NCI-H2107 treated with DMSO at 0.1 percent for 48 hours (cell line): ENCODE measurements around the gene ADAM12.

Experiments used
- DNase-seq: peaks from one replicate; lab custom pipeline; 2025; ENCODE audit not compliant: unreplicated experiment; lab: John Stamatoyannopoulos, UW

Gene ADAM12

DNA sequence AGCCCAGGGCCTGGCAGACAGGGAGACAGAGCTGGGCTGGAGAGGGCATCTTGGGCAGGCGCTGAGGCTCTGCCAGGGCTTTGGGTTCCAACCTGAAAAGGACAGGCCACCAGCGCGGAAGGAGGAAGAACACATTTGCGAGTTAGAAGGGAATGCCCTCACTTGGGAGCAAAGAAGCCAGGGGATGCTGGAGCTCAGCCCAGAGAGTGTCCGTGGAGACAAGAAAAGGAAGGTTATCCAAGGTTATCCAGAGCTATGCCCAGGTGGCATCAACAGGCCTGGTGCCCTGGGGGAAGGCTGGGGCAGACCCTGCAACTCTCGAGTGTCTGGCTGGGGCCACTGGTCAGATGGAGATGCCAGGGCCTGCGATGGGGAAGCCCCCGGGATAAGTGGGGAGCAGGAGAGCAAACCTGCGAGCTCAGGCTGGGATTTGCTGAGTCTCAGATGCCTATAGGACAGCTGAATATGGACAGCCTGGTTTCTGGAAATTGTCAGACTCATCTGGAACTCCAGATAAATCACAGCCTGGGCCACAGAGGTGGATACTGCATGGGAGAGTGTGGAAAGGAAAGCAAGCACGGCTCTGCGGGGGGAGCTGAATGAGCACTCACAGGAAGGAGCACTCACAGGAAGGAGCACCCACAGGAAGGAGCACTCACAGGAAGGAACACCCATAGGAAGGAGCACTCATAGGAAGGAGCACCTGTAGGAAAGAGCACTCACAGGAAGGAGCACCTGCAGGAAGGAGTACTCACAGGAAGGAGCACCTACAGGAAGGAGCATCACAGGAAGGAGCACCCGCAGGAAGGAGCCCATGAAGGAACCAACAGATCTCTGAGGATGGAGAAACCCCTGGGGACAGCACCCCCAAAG lies 152.1 kb downstream of the ADAM12 start:
- no peak for DNase-seq

DNA sequence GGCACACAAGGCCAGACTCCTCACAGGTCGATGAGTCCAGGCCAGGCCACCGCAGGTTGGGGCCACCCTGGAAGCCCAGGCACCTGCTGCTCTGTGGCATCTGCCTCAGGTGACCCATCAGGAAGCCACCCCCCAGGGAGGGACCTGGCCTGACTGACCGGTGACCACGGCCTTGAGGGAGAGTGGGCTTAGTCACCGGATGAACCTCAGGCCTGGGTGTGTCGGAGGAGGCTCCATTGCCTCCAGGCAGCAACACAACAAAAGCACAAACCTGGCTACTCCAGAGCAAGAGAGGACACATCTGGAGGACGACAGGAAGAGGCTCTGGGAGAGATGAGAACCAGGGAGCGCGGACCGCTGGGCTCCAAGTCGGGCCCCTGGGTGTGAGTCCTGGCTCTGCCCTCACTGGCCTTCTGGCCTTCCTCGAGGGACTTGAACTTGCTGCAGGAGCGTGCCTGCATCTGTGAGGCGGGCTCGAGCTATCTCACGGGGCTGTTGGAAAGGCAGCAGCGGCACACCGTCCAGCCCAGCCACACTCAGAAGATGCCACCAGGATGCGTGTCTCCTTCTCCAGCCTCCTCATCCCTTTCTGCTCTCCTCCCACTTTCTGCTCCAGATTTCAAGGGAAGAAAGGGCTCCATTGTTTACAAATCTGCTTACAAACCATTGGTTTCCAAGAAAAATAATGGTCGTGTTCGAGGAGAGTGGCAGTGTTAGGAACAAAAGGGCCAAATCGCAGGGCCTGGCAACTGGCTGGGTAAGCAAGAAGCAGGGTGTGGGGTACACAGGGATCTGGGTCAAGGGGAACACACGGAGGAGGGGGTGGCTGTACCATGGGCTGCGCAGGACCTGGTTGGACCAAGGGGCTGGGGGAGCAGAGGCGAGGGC lies 152.9 kb downstream of the ADAM12 start:
- DNase-seq = no peak

DNA sequence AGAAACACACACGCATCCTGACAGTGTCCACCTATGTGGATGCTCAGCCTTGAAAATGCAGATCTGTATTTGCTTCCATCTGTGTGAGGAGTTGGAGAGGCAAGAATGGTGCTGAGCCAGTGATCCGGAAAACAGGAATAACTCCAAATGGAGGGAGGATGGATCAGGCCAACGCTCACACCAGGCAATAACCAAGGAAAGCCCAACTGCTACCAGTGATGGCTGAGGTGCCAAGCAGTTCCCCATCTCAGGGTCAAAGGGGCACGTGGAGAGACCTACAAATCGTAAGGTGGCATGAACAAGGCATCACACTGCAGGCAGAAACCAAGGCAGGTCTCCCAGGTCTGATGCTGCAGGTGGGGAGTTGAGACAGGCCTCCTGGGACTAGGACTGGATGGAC lies 153.6 kb downstream of the ADAM12 start:
- no peak for DNase-seq

DNA sequence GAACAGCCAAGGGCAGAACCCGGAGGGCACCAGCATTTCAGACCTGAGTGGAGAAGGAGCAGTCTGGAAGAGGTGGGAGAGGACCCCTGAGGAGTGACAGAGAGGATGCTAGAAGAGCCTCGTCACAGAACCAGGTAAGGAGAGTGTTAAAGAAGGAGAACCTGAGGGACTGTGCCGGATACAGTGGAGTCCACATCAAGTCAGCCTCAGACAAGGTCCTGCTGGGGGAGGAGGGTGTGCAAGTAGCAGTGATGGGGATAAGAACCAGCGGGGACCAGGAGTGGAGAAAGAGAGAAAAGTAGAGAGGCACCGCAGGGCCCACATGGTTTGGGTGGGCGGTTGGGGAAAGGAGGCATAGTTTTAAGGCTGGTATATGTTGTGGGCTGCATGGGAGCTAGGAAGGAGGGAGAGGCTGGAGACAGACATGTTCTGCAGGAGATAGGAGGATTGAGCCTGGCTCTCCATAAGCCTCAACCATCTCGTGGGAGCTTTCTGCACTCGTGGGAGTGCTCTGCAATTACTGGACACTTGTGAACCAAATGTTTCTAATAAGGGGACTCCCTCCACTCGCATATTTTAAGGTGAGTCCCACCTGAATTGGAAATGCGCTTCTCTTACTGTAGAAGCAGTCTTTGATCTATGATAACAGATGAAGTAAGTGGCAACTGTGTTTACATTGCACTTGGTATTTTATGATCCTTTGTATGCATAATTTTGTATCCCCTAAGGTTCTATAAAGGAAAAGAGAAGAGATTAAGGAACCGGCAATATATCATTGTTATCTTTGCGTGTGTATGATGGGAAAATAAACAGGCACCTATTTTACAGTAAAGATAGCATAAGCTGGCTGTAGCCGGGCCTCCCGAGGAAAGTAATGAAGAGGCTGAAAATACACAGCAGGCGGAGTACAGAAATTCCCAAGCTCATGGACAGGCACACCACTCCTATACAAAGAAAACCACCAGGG lies 154.8 kb downstream of the ADAM12 start:
- DNase-seq = no peak

DNA sequence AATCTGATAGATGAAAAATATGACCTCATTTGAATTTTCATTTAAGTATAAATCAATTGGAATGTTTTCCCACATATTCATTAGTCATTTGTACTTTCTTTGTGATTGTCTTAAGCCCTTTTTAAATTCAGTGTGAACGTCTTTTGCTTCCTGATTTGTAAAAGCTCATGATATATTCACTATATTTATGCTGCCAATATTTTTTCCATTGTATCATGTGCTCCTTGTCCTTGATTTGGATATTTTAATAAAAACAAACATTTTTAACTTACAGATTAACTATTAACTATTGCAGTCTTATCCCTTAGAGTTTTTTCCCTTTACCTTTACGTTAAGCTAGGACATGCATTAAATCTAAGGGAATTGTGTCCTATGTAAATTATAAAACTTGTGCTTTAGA lies 157.7 kb downstream of the ADAM12 start:
- no peak for DNase-seq

DNA sequence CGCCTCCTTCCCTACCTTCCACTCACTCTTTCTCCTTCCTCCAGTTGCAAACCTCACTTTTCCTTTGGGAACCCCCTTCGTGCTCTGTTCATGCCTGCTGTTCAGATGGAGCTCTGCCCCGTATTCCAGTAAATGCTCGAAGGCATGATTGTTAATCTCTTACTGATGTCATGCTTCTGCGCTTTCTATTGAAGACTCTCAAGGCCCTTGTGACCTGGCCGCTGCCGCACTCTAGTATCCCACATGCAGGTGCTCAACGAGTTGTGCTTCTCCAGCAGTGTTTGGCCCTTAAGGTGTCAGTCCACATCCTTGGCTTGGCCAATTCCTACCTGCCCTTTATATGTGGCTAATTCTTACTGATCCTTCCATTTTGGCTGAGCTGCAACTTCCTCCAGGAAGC lies 158.6 kb downstream of the ADAM12 start:
- DNase-seq = no peak

DNA sequence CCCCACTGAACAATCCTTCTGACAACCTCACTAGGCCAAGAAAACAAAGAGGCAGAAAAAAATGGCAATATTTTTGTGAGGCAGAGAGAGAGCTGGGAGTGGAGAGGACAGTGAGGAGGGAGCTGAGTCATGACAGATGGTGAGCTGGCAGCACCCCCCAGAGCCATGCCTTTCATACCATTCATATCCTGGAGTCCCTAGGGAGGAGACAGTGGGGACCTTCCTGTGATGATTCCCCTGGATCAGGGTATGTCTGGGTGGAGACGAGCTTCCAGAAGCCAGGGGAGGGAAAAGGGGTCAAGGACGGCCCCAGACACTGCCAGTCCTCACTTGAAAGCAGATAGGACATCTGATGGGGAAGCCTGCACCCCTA lies 160.5 kb downstream of the ADAM12 start:
- DNase-seq = no peak

DNA sequence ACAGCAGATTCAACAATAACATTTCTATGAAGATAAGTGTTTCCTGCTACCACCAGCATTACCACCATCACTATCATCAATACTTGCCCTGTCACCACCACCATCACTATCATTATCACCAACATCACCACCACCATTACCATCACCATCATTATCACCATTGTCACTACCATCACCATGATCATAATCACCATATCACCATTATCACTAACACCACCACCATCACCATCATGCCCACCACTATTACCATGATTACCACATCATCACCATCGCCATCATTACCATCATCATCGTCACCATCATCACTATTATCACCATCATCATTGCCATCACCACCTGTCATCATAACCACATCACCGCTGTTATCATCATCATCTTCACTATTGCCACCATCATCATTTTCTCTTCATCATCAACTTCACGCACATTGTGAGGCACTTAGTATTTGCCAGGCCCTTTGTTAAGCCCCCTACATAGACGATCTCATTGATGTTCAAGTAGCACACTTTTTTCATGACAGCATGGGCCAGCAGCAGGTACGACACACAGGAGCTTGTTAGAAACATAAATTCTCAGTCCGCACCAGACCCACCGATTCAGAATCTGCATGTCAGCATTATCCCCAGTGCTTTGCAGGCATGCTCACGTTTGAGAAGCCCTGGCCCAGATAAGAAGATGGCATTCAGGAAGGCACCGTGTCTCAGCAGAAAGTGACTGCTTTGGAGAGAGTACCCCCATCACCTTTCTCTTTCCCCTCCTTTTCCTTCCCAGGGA lies 161.1 kb downstream of the ADAM12 start:
- no peak for DNase-seq

DNA sequence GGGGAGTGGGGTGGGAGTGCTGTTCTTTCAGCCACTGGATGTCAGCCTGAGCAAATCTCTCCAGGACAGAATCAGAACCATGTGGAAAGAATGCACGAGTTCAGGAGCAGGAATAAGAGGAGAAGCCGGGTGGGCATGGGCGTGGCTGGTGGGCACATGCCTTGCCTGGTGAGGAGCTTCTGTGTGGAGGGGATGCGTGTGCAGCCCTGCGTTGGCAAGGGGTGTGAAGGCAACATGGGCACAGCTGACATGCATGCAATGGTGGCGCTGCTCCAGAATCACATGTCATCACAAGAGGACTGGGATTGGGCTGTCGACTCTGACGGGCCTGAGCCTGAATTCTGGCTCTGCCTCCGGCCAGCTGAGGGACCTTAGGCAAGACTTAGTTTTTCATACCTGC lies 162.1 kb downstream of the ADAM12 start:
- no peak for DNase-seq

DNA sequence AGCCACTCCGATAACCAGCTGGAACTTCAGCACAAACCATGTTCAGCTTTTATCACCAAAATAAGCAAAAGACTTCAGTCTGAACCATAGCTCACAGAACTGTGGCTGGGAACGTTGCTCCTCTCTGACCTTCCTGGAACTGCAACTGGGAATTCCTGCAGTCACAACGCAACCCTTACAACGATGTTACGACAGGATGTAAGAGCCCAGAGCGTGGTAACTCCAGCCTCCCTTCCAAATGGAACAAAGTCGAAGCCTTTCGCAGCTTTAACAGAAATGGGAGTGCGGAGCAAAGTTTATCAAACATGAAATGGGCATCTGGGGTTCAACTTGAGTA lies 162.6 kb downstream of the ADAM12 start:
- DNase-seq = no peak

DNA sequence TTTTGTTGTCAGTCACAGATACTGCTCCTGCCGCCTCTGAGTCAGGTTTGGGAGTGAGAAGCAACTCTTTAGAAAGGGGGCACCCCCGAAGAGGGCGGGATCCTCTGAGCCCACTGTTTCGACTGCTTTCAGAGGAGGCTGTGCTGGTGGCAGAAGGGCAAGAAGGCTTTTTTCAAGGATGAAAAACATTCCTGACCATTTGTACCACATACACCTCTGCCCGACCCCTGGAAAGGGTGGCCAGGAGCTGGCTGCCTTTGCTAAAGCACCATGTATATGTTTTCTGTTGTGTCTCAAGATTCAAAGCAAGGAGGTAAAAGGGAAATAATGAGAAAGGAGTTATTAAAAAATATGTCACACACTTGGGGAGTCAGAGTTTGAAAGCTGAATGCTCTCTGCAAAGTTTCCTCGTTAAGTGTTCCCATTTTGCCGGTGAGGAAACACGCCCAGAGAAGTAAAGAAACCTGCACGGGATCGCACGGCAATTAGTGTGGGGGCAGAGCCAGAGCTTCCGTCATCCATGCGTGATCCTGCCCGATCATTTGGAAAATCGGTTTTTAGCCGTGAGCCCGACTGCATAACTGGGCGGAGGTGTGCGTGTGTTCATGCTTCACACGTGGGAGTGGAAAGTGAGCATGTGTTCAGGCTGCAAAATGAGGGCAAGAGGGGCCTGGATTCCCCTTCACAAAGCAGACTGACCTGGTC lies 163.2 kb downstream of the ADAM12 start:
- DNase-seq = no peak

DNA sequence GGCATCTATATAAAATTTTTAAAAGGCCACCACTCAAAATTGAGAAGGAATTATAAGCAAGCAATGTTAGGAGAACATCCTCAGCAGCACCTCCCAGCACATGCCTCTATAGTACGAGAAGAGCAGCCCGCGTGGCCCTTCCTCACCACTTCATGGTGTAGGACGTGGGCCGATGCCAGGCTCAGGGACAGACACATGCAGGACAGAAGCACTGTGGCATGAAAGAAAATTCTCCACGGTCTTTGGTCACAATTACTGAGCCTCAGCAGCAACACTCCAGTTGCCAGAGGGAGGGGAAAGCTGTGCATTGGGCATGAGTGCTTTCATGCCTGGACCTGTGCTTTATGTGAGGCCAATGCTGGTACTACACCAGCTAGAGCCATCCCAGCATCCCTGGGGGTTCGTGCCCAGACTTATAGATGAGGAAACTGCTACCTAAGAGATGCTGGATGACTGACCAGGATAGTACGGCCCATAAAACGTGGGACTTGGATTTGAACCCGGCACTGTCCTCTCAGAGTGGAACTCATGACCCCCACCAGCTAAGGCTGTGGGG lies 164.7 kb downstream of the ADAM12 start:
- DNase-seq = no peak

DNA sequence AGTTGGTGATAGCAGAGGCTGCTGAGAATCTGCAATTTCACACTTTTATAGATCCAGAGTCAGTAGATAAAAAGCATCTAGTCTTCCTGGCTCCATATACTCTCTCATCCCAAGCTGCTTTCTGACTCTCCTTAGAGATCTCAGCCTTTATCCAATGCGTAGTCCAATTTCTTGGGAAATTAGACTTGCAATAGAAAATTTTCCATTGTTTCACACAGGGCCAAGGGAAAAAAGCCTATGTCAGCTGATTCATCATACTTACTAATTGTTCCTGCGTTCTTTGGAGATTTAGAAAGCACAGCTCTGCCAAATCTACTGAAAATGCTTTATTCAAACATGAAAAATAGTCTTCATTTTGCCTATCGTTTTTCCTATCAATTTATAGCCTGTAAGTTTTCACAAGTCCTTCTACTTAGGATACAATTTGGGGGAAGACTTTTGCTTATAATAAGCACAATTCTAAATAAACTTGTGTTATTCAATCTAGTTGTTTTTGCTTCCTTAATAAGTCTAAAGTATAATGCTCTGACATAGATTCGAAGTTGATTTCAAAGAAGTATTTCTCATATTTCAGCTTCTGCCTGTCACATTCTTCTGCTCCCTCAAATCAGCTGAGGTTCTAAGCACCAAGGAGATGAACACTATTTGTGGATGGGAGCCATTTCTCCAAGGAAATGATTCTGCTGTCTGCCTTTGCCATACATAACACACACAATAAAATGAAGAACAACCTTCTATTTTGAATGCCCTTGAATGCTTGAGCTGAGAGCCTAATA lies 165.4 kb downstream of the ADAM12 start:
- DNase-seq = no peak

DNA sequence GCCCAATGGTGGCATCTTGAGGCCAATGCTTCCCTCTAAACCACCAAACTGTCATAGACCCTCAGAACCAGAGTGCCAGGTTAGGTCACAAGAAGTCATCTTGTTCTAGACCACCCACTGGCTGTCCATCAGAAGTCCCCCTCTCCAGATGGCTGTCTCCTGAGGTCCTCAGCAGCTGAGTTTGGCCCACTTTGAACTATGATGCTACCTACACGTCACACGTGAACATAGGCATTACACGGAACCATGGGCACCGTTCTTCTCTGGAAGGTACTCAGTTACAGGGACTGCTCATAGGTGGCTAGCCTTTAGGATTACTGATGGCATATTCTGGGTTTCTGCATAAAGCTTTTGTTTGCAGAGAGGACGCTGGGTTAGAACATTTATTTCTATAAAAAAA lies 166.4 kb downstream of the ADAM12 start:
- DNase-seq = no peak

DNA sequence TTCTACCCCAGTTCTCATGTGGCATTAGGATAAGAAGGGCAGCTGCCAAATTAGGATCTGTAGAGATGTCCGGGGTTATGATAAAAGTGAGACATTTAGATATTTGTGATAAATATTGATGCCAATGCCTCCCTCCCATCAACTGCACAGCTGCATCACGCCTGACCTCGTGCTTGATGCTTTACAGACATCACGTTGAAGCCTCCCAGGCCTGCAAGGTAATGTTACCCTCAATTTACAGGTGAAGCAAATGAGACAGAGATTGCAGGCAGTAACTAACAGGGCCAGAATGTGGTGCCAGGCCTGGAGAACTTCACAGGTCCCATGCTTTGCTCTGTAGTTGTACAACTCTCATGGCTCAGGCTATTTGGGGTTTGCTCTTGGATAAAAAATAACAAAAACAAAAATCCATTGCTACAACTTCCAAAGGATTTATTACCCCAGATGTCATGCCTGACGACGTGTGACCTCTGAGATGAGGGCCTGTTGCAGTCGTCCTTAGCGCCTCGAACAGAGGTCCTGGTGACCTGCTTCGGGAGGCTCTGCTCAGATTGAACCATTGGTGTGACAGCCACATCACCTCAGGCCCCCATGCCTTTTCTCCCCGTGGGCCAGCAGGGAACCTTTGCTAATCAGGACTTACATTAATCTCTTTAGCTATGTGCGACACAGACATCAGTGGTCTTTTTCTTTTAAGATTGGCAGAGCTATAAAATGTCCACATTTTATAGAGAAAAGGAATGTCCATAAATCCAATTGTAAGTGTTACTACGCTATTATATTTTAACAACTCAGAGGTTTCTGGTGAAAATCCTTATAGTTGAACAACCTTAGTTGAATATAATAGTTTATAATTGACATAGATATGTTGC lies 169.3 kb downstream of the ADAM12 start:
- DNase-seq = no peak

DNA sequence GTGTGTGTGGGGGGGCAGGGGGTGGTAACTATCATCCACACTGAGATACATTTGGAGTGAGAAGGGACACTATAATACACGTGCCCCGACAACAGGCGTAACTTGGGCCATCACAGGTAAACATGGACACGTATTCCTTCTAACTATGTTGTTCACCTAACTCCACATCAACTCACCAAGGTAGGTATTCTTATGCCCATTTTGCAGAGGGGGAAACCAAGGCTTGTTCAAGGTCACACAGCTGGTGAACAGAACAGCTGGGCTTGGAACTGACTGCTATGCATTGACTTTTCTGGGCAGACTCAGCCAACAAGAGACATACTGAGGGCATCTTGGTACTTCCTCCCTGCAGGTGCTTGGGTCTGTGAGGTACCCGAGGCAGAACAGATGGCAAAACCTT lies 170.1 kb downstream of the ADAM12 start:
- no peak for DNase-seq

DNA sequence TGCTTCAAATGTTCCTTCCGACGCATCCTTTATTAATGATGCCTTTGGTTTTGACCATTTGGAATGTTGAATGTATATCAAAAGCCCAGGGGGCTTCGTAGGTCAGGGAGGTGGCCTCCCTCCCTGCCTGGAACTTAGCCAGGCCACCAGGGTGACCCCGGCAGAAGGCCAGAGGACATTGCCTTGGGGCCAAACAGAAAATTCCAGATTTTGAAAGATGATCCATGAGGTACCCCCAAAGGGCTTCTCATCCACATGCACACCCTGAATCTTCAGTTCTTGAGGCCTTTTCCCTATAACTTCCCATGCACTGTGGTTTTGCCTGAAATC lies 171.7 kb downstream of the ADAM12 start:
- DNase-seq = no peak
